ENCODE measurements around the gene ETS2.
"Not testable (repeated sequence)": the region's sequence is repeated elsewhere in the genome, so short reads cannot be mapped to it uniquely, and the experiment has no call there.

Gene ETS2

GRCh38 chr21:38818325-38818723 lies 12.6 kb downstream of the ETS2 start:
- no peak for DNase-seq

DNA sequence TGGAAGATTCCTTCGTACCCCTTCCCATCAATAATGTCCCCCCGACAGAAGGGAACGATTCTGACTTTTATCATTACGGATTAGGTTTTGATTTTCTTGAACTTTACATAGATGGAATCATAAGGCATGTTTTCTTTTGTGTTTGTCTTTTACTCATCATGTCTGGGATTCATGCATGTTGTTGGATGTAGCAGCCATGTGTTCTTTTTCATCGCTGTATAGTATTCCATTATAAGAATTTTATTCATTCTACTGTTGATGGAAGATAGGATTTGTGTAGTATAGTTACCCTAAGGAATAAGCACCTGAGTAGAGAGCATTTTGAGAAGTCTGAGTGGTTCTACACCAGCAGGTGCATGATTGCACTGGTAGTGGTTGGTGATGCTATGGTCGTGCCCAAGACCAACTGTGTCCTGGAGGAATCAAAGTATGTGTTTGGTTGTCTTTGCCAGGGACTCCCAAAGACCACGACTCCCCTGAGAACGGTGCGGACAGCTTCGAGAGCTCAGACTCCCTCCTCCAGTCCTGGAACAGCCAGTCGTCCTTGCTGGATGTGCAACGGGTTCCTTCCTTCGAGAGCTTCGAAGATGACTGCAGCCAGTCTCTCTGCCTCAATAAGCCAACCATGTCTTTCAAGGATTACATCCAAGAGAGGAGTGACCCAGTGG lies 13.5 kb downstream of the ETS2 start:
- no peak for DNase-seq

GRCh38 chr21:38819719-38820159 lies 14.0 kb downstream of the ETS2 start:
- no peak for DNase-seq

GRCh38 chr21:38820471-38821239 lies 14.9 kb downstream of the ETS2 start:
- no peak for DNase-seq

GRCh38 chr21:38821248-38821647 lies 15.5 kb downstream of the ETS2 start:
- no peak for DNase-seq

DNA sequence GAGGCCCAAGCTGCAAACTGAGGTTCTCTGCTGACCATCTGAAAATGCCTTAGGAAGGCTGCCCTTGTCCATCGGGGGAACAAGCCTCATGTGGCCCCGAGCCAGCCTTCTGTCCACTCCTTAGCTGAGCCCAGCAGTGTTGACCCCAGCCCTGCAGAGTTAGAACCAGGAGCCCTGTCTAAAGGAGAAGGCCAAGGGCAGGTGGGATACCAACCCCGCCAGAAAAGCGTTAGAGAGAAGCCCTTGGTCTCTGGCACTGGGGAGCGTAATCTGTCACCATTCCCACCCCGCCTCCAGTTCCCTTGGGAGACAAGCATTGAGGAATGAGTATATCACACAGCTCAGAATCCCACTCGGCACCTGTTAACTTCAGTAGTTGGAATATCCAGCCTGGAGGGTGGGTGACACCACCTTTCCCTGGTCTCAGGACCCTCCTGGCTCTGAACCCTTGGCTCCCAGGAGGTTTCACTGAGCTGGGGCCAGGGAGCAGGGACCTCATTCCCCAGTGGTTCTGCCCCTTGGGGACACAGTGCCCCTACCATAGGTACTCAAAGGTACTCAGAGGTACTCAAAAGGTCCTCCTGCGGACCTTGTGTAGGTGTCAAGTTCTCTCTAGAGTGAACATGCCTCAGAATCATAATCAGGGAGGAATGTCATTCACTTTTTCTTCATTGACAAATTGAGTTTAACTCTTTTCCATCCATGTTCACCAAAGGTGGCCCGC lies 16.4 kb downstream of the ETS2 start:
- no peak for DNase-seq

DNA sequence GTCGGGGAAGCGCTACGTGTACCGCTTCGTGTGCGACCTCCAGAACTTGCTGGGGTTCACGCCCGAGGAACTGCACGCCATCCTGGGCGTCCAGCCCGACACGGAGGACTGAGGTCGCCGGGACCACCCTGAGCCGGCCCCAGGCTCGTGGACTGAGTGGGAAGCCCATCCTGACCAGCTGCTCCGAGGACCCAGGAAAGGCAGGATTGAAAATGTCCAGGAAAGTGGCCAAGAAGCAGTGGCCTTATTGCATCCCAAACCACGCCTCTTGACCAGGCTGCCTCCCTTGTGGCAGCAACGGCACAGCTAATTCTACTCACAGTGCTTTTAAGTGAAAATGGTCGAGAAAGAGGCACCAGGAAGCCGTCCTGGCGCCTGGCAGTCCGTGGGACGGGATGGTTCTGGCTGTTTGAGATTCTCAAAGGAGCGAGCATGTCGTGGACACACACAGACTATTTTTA lies 17.1 kb downstream of the ETS2 start:
- no peak for DNase-seq

- no peak for DNase-seq
Measured at GRCh38 chr21:38823737-38824123, 18.0 kb downstream of the ETS2 start.

- no peak for DNase-seq
Measured at GRCh38 chr21:38824124-38824822, 18.5 kb downstream of the ETS2 start.

DNA sequence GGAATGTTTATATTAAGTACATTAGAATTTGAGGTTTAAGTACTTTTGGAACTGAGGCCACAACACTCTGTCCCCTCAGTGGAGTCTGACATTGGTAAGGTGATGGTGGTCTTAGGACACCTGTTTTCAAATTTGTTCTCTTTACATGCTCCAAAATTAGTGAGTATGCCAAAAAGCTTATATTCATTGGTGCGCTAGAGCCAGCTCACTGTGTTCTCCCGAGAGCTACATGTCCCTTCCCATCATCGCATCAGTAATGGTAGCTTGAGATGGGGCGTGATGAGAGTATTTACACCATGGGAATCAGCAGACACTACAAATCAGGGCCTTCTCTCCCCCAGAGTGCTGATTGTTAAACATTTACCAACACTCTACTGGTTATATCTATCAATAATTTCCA lies 19.5 kb downstream of the ETS2 start:
- DNase-seq: no peak

DNA sequence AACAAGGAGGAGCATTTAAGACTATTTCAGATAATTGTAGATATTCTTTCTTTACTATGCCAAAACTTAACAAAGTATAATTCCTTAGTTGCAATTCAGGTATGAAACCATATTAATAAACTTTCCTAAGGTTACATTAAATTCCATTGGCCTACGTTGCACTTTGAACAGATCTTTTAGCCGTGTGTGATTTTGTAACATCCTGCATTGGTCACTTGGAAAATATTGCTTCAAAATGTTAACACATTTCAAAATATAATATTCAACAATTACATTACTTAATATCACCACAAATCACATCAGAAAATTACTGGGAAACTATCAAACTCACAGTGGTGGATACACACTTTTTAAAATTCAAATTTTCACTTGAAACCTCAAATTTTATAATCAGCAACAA lies 20.2 kb downstream of the ETS2 start:
- no peak for DNase-seq

- DNase-seq: not testable (repeated sequence)
Measured at GRCh38 chr21:38828111-38828510, 22.4 kb downstream of the ETS2 start.

- DNase-seq: no peak
Measured at GRCh38 chr21:38830671-38831525, 25.2 kb downstream of the ETS2 start.

- no peak for DNase-seq
Measured at GRCh38 chr21:38831526-38832467, 26.1 kb downstream of the ETS2 start.

- DNase-seq: no peak
Measured at GRCh38 chr21:38832664-38833063, 26.9 kb downstream of the ETS2 start.

DNA sequence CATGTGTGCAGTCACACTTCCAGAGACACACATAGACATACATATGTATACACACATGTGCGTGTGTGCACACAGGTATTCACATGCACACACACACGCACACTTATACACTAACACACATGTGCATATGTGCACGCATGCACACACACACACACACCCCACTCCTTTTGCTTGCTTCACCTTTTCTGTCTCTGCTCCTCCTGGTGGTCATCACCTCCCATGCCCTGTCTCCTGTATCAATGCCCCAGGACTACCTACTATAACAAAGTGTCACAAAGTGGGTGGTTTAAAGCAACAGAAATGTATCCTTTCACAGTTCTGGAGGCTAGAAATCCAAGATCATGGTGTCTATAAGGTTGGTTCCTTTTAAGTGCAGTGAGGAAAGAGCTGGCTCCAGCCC lies 27.4 kb downstream of the ETS2 start:
- DNase-seq: no peak

GRCh38 chr21:38834725-38835124 lies 29.0 kb downstream of the ETS2 start:
- peak; percentile 24 for DNase-seq

DNA sequence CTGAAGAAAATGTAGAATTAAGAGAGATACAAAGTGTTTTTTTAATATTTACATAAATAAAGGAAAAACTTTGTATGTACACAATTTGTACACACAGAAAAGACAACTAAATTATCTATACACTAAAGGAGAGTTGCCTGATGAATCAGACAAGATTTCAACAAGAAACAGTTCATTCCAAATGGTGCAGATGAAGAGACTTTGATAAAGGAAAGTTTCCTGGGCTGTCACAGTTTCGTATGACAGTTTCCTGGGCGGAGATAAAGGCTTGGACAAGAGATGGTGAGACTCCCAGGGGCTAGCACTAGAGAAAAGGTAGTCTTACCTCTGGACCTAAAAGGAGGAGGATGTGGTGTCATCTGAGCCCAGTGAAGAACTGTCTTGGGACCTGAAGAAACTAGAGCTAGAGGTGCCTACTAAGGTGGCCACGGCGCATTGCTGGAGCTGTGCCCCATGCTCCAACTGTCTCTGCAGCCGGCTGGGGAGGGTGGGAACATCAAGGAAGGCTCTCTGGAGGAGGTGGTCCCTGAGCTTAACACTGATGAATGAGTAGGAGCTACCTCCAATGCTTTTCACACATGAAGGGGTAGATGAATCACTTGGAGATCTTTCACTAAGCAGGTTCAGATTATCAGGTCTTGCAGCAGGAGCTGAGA lies 32.2 kb downstream of the ETS2 start:
- DNase-seq: no peak

GRCh38 chr21:38838598-38839327 lies 33.0 kb downstream of the ETS2 start:
- DNase-seq: no peak

Data from NCI-H1092 treated with DMSO at 0.1 percent for 48 hours (cell line).